Immature natural killer cell (primary cell): ENCODE data around the gene PARD6G. TPM values are rescaled to one million over a fixed set of nuclear protein-coding genes. Genes with fewer than 3 reads are reported as not detected.

Experiments used
- DNase-seq, 3 donors: peaks; one replicate each; pipeline ENCODE4 v3.0.0; 2022; ENCODE audit warnings: mixed read lengths in 1 of 3
- H3K27ac Mint-ChIP-seq, 6 donors: one replicate each; pipeline ENCODE4 v1.8.0; 2020; ENCODE audit warnings: mixed read lengths in 6 of 6, mild to moderate bottlenecking in 5 of 6, inconsistent platforms in 4 of 6, moderate library complexity in 3 of 6
- H3K27me3 Mint-ChIP-seq, 3 donors: one replicate each; pipeline ENCODE4 v1.8.0; 2020 to 2021; ENCODE audit warnings: low read depth in 3 of 3, mild to moderate bottlenecking in 3 of 3, mixed read lengths in 3 of 3, moderate library complexity in 3 of 3, inconsistent platforms in 1 of 3
- H3K36me3 Mint-ChIP-seq, 3 donors: one replicate each; pipeline ENCODE4 v1.8.0; 2020; ENCODE audit warnings: mixed read lengths in 3 of 3, inconsistent platforms in 2 of 3, mild to moderate bottlenecking in 2 of 3
- H3K4me1 Mint-ChIP-seq, 2 donors: one replicate each; pipeline ENCODE4 v1.8.0; 2020; ENCODE audit warnings: inconsistent platforms in 2 of 2, mild to moderate bottlenecking in 2 of 2, mixed read lengths in 2 of 2, moderate library complexity in 1 of 2
- H3K4me3 Mint-ChIP-seq, 5 donors: one replicate each; pipeline ENCODE4 v1.8.0; 2020; ENCODE audit warnings: mild to moderate bottlenecking in 5 of 5, mixed read lengths in 5 of 5, inconsistent platforms in 3 of 5, moderate library complexity in 3 of 5
- H3K9me3 Mint-ChIP-seq, 6 donors: one replicate each; pipeline ENCODE4 v1.8.0; 2020; ENCODE audit warnings: mild to moderate bottlenecking in 6 of 6, mixed read lengths in 6 of 6, inconsistent platforms in 4 of 6, moderate library complexity in 3 of 6
- polyA plus RNA-seq, 3 donors: library from polyadenylated mRNA; unstranded; fragments of 300-500 nt; fragmentation: Illumina TruSeq; gene quantifications; one replicate each; pipeline ENCODE4 v1.2.3, GENCODE V29; 2021

Gene PARD6G
- polyA plus RNA-seq, 3 donors from 2014 or later, result 0.06 to 0.34 TPM; not detected in 1

DNA sequence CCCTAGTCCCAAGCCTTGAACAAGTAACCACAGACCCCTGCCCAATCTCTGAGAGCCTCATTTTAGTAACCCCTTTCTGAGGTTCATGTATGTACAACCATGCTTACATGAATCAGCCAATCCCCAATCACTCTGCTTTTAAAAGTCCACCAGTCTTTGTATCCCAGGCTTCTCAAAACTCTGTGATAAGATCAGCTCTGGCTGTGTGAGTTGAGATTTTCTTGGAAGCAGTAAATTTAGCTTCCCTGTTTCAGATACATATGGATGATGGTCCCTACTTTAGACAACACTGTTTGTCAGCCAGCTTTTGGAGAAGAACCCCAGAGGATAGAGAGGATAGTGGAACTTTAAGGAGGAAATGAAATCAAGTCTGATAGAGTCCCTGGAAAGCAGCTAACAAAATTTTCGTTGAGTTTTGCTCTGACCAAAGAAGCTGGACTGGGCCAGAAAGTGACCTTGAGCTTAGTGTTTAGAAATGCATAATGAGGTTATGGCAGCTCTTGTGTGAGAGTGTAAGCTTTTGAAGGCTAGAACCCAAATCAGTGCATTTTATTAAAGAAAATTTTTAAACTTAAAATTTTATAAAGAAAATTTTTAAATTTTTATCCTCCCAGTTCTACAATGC lies 134.6 kb downstream of the PARD6G start:
- H3K27ac Mint-ChIP-seq, result no peak overlapping the region
- H3K4me3 Mint-ChIP-seq, result no peak overlapping the region
- H3K36me3 Mint-ChIP-seq, result peaks cover 0 to 11% (median 5%) of the 10 kb centered on the region in 3 donors
- DNase-seq, result no peak
- H3K9me3 Mint-ChIP-seq, result no peaks in the 10 kb centered on the region
- peaks cover 6 to 13% (median 8%) of the 10 kb centered on the region in 3 donors for H3K27me3 Mint-ChIP-seq
- H3K4me1 Mint-ChIP-seq, result peaks cover 17 to 59% of the 10 kb centered on the region in 2 donors

DNA sequence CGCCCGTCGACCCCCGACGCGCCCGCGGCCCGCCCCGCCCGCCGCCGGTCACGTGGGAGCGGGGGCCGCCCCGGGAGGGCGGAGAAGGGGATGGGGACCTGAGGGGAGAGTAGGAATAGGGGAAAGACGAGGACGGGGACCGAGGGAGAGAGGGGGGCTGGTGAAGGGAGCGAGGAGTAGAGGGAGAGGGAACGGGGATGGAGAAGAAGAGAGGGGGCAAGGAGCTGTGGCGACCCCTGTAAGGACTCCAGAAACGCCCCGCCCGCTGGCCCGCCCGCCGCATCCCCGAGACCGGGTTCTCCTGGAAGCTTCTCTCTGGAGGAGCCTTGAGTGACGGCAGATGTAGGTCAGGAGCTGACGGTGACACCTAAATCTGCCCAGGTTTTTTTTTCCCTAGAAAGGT lies 137.6 kb downstream of the PARD6G start:
- Mint-ChIP-seq H3K4me1 (peaks cover 14 to 47% of the 10 kb centered on the region in 2 donors), H3K9me3 (no peaks in the 10 kb centered on the region), H3K27me3 (peaks cover 7 to 13% (median 9%) of the 10 kb centered on the region in 3 donors), H3K36me3 (peaks cover 0 to 4% (median 0%) of the 10 kb centered on the region in 3 donors), H3K4me3 (peak overlapping the region; percentile 77 to 87 (median 82)), H3K27ac (peak overlapping the region; percentile 55 to 91 (median 75))
- DNase-seq, result peak in 1 of 3 donors; percentile 31

DNA sequence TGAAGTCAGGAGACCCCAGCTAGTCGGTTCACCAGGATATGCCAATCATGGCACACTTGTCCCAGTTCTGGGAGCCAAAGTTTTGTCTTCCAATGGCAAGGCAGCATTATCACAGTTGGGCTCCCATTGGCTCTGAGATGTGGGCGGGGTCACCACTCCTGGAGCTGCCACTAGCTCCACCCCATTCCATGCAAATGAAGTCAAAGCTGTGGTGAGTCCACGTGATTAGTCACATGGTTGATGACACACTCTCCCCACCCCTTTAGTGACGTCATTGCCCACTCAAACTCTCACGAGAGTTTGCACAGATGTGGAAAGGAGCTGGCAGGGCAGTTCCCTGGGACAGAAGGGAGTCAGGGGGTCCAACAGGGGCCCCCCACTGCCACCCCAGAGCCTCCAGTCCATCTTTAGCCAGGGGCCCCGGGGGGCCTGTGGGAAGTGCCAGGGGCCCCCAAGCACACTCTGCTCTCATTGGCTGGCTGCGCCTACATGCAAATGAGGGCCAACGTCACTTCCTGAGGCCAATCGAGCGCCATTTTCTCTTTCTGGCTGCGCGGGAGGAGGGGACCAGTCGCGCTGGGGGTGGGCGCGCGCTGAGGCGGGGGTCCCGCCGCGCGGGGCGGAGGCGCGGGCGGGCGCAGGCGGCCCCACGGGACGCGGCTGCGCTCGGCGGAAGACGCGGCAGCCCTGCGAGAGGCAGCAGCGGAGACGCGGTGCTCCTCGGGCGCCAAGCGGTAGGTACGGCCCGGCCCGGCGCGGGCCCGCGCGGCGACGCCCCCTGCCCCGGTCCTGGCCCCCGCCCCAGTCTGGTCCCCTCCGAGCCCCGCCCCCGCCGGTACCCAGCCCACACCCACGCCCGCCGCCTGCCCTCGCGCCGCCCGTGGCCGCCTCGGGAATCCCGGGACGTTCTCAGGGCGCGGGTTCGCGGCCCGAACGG lies 138.3 kb downstream of the PARD6G start, which contains the start of gene ADNP2:
Gene ADNP2, plus strand, starts transcription at position 524 of the 937 bp plus-strand sequence. CDS start 8,281 bp downstream, outside the sequence.
- Mint-ChIP-seq H3K4me1 (peaks cover 14 to 42% of the 10 kb centered on the region in 2 donors), H3K9me3 (no peaks in the 10 kb centered on the region), H3K27me3 (peaks cover 9 to 13% (median 12%) of the 10 kb centered on the region in 3 donors), H3K27ac (peak within 1 kb of the TSS; percentile 80 to 94 (median 92)), H3K36me3 (peaks cover 0 to 4% (median 0%) of the 10 kb centered on the region in 3 donors), H3K4me3 (peak within 1 kb of the TSS; percentile 77 to 87 (median 82))
- peak; percentile 88 to 89 (median 89) for DNase-seq

DNA sequence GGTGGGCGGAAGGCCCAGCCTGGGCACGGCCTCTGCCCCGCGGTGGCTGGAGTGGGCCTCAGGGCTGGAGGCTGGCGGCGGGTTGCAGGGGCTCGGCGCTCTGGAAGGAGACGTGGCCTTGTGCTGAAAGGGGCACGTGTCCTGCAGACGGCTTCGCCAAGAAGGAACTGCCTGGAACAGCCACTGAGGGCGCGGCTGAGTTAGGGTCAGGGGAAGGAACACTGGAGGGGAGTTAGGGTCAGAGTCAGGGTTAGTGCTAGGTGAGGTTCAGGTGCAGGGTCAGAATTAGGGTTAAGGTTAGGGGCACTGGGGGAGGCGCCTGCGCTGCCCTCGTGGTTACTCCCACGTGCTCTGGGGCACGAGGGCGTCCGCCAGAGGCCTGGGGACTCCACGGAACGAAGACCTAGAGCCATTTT lies 139.2 kb downstream of the PARD6G start:
- peak overlapping the region; percentile 73 to 82 (median 82) for H3K4me3 Mint-ChIP-seq
- no peaks in the 10 kb centered on the region for H3K9me3 Mint-ChIP-seq
- DNase-seq, result peak; percentile 6 to 14 (median 12)
- no peaks in the 10 kb centered on the region for H3K36me3 Mint-ChIP-seq
- peaks cover 9 to 13% (median 12%) of the 10 kb centered on the region in 3 donors for H3K27me3 Mint-ChIP-seq
- H3K4me1 Mint-ChIP-seq, result peaks cover 12 to 35% of the 10 kb centered on the region in 2 donors
- peak overlapping the region; percentile 80 to 95 (median 92) for H3K27ac Mint-ChIP-seq

DNA sequence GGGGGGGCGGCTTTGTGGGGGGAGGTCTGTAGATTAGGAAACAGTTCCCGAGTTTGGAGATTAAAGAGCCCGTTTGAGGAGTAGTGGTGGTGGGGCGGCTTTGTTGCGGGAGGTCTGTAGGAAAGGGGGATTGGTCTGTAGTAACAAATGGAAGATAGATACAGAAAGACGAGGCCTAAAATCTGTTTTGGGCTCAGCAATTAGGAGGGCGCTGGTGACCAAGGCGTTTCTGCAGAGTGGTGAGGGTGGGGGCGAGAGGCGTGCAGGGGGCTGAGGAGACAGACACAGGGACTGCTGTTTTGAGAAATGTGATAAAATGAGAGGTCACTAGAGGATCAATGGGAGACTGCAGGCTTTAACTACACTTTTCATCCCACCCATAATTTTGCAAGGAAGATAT lies 139.9 kb downstream of the PARD6G start:
- Mint-ChIP-seq H3K4me1 (peaks cover 12 to 34% of the 10 kb centered on the region in 2 donors), H3K4me3 (peak overlapping the region in 4 of 5 donors; percentile 41 to 82 (median 58)), H3K27me3 (peaks cover 9 to 13% (median 11%) of the 10 kb centered on the region in 3 donors), H3K36me3 (no peaks in the 10 kb centered on the region), H3K9me3 (no peaks in the 10 kb centered on the region), H3K27ac (peak overlapping the region; percentile 74 to 95 (median 88))
- DNase-seq, result peak in 1 of 3 donors; percentile 13

Other genes with a start within 250 kb of the PARD6G start
- 10 to 100 TPM in 1 of 3 donors, 1 to 10 TPM in 2; 7.2 to 10.3 (median 7.6) TPM for gene RBFA, start 213.1 kb downstream of the PARD6G start, polyA plus RNA-seq
- gene ADNP2, start 138.3 kb downstream of the PARD6G start, polyA plus RNA-seq, result 1 to 10 TPM; 3.6 to 7.2 (median 5.2) TPM